GM18858 (cell line): ENCODE results near the gene WDR59.

Source experiments
- ATAC-seq: cut with Tn5 transposase; IDR thresholded peaks from one replicate; pipeline ENCODE4 v1.9.1; 2021; ENCODE audit not compliant: unreplicated experiment

WDR59 gene

DNA sequence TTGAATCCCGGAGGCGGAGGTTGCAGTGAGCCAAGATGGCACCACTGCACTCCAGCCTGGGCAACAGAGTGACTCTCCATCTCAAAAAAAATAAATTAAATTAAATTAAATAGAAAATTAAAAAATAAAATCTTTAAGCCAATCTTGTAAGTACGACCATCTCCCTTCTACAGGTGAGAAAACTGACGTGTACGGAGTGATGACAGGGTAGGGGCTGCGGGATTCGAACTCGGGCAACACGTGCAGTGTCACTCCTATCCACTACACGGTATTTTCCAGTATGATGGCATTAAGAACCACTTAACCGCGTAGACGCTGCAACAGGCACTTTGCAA lies 762 bp downstream of the WDR59 start:
- ATAC-seq: no peak

DNA sequence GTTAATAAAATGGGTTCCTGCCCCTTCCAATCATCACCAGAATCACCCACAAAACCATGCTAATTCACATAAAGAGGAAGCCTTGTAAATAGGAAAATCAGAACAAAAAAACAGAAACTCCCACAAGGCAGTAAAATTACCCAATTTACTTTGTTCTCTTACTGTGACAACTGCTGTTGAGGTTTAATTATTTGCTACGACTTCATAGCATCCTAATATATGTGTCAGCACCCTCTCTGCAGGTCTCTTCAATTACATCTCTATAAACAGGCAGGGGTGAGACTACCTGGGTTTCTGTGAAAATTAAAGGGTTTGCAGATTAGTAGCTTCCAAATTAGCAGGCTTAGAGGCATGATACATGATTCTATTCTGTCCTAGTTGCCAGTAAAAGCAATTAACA lies 2.7 kb downstream of the WDR59 start:
- no peak for ATAC-seq

DNA sequence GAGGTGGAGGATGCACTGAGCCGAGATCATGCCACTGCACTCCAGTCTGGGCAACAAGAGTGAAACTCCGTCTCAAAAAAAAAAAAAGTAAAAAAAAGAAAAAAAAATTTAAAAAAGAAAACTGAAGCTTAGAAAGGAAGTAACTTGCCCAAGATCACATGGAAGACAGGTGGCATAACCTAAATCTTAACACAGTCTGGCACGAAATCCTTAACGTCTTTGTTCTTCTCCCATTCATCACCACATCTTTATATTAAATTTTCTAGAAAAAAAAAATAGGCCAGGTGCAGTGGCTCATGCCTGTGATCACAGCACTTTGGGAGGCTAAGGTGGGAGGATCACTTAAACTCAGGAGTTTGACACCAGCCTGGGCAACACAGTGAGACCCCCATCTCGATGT lies 9.3 kb downstream of the WDR59 start:
- ATAC-seq: no peak

DNA sequence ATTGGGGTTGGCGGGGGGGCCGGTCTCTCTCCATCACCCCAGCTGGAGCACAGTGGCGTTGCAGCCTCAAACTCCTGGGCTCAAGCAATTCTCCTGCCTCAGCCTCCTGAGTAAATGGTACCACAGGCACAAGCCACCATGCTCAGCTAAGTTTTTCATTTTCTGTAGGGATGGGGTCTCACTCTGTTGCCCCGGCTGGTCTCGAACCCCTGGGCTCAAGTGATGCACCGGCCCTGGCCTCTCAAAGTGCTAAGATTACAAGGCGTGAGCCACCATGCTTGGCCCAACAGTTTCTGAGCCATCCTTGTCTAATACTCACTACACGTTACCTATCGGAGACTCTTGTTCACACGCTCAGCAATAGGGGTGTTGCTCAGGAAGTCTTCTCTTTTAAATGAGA lies 11.6 kb downstream of the WDR59 start:
- ATAC-seq: no peak

DNA sequence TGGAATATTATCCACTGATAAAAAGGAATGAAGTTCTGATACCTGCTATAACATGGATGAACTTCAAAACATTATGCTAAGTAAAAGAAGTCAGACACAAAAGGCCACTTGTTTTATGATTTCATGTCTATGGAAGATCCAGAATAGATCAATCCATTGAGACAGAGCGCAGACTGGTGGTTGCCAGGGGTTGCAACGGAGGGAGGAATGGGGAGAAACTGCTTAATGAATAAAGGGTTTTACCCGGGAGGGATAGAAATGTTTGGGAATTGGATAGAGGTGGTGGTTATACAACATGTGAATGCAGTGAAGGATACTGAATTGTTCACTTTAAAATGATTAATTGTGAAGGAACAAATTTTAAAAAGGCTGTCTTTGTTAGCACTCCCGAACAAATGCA lies 30.2 kb downstream of the WDR59 start:
- no peak for ATAC-seq

DNA sequence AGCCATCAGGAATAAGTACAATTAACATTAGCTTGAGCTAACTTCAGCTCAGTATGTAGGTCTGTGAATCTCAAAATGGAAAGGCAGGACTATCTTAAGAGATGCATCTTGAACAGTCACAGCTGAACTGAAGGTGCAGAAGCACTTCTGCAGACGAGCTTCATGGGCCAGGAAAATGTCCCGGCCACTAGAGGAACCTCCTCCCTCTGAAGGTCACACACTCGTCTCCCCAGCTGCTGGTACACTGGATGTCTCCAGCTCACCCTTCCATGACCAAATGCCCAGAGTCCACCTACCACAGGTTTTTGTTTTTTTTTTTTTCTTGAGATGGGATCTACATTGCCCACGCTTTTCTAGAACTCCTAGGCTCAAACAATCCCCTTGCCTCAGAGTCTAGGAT lies 33.2 kb downstream of the WDR59 start:
- ATAC-seq: no peak

DNA sequence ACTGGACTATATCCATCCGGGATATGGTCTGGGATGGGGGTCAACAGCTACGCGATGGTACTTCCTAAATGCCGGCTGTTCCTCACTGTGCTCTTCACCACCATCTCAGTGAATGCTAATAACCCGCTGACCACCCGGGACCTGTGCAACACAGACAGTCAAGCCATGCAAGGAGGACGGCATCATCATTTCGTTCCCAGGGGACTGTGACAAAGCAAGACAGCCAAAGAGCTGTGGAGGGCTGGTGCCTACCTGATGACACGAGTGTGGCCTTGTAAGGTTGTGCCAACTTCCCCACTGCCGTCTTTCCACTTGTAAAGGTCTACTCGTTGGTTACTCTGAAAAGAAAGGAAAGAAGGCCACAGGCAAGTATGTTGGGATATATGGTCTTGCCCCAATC lies 33.7 kb downstream of the WDR59 start:
- no peak for ATAC-seq

DNA sequence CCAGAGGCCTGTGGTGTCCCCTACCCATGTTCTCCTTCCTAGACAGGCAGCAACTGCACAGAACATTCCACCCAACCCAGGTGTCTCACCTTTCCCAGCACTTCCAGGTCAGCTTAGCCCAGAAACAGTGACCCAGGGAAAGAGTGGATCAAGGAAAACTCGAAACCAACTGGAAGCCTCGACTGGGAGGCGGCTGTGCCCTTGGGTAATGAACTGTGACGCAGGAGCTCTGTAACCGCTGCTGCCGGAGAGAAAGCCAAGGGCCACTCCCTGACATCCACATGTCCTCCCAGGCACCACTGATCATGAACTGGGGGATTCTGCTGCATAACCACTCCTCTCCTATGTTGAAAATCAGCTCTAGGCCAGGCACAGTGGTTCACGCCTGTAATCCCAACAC lies 34.4 kb downstream of the WDR59 start:
- no peak for ATAC-seq

DNA sequence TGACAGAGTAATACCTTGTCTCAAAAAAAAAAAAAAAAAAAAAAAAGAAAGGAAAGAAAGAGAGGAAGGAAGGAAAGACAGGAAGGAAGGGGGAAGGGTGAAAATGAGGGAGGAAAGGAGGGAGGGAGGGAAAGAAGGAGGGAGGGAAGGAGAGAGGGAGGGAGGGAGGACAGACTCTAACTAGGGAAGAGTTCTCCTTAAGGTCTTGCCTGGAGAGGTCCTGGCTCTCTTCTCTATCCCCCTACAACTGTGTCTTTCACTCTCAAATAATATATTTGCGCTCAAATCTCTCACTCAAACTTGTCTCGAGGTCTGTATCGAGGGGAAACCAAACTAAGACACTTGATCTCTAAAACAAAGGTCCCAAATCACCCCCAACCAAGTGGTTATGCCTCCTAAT lies 35.6 kb downstream of the WDR59 start:
- no peak for ATAC-seq

DNA sequence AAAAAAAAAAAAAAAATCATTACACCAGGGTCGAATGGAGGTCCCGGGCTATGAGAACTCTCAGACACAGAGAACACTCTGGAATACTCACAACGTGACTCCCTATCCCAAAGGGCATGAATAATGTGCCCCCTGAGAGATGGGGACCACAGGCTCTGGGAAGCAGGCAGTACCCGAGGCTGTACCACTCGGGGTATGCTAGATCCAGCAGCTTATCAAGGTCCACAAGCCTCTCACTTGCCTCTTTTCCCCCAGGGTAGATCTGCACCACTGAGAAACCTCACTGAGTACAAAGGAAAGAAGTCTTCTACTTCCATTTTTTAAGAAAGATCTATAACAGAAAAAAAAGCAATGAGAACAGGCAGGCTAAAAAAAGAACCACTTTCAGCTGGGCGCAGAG lies 40.5 kb downstream of the WDR59 start:
- ATAC-seq: no peak

DNA sequence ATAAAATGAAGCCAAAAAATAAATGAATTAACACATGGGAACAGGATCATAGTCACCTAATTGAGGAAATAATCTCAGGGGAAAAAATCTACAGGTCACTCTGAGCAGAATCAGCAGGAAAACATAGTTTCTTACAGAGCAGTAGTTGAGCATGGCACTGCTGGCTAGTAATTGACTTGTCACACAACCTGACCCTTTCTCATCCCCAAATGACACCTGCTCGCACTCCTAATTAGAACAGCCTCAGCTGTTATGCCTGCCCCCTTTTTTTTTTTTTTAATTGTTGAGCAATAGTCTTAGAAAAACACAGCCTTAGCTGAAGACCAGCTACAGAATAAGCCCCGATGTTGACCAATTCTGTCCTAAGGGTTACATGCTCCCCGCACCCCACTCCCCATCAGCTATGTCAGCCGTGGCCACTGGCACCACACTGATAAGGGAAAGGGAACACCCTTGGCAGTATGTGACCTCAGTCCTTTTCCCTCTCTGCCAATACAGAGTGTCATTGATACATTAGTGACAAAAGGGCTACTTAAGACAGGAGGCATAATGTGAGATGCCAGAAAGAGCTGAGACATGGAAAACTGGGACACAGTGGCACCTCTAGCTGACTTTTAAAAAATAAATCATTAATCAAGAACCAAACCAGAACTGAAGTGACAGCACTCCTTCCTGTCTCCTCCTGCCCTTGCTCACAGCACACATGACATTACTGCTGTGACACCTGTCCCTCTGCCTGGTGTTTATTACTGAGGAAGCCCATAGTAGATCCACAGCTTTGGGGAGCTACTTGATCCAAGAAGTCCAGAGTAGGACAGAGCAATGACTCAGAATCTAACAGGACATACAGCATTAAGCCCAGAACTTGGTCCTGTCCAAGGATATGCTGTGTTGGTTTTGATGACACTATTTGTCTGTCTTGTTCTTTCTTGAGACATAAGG lies 41.7 kb downstream of the WDR59 start:
- no peak for ATAC-seq

DNA sequence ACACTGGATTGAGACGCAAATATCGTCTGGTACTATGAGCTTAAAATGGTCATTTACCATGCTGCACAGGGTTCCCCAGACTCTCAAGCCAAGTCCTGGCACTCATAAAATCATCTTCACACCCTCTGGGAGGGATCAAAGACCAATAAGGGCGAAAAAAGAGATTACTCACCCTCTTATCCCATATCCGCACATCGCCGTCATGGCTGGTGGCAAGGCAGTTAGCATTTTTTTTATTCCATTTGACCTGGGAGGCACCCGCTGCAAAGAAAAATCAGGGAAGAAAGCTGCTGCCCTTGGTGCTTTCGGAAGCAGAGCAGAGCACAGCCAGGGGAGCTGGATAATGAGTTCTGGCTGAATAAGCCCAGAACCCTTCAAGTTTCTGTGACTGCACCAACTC lies 42.4 kb downstream of the WDR59 start:
- ATAC-seq: no peak

DNA sequence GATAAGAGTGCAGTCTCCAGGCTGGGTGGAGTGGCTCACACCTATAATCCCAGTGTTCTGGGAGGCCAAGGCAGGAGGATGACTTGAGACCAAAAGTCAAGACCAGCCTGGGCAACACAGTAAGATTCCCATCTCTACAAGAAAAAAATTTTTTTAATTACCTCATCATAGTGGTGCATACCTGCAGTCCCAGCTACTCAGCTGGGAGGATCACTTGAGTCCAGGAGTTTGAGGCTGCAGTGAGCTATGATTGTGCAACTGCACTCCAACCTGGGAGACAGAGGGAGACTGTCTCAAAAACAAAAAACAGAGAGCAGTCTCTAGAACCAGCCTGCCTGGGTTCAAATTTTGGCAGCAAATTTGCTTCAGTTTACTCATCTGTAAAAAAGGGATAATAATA lies 45.2 kb downstream of the WDR59 start:
- no peak for ATAC-seq

DNA sequence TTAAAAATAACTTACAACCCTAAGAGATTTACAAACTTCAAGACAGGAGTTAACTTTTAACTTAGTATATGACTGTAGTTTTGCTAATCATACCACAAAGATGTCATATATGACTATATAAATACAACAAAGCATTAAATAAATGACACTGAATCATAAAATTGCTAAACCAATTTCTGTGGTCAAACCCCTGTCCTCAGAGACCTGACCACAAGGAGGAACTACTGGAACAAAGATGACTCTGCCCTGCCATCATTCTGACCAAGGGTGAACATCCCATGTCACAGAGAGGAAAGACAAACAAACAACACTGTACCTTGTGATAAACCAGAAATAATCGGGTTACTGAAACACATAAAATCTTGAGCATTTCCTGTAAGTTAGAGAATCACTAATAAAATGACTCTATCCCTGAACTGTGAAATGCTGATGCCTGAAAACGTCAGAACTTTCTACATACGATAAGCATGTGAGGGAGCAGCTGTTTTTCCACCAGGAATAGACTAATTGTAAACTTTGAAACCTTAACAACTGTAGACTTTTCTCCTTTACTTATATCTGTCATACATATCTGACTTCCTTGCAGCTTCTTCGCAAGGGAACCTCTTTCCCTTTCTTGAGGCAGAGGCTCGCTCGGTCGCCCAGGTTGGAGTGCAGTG lies 47.9 kb downstream of the WDR59 start:
- ATAC-seq: peak; percentile 79

DNA sequence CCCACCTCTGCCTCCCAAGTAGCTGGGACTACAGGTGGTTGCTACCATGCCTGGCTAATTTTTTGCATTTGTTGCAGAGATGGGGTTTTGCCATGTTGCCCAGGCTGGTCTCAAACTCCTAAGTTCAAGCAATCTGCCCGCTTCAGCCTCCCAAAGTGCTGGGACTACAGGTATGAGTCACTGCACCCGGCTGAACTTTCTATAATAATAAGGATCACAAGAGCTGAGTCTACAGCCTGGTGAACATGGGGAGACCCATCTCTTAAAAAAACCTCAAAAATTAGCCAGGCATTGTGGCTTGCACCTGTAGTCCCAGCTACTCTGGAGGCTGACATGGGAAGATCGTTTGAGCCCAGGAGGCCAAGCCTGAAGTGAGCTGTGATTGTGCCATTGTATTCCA lies 53.5 kb downstream of the WDR59 start:
- ATAC-seq: no peak

DNA sequence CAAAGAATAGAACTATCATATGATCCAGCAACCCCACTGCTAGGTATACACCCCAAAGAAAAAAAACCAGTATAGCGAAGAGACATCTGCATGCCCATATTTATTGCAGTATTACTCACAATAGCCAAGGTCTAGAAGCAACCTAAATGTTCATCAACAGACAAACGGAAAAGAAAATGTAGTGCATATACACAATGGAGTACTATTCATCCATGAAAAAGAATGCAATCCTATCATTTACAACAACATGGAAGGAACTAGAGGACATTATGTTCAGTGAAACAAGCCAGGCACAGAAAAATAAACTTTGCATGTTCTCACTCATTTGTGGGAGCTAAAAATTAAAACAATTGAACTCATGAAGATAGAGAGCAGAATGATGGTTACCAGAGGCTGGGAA lies 55.3 kb downstream of the WDR59 start:
- ATAC-seq: no peak

DNA sequence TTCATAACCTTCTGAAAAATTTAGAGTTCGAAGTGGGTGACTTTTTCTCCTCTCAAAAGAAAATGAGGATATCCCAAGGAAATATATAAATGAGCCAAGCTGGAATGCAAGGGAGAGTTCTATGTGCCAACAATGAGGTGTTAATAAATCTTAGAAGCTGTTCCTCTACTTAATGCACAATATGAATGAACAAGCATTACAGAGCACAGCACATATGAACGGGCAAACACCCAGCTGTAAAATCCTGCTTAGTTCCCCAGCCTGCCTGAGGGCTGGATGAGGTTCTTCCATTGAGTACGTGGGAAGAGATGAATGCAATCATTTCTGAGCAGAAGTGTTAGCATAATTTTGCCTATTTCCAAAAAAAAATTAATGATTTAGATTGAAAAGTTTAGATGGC lies 58.1 kb downstream of the WDR59 start:
- ATAC-seq: no peak

DNA sequence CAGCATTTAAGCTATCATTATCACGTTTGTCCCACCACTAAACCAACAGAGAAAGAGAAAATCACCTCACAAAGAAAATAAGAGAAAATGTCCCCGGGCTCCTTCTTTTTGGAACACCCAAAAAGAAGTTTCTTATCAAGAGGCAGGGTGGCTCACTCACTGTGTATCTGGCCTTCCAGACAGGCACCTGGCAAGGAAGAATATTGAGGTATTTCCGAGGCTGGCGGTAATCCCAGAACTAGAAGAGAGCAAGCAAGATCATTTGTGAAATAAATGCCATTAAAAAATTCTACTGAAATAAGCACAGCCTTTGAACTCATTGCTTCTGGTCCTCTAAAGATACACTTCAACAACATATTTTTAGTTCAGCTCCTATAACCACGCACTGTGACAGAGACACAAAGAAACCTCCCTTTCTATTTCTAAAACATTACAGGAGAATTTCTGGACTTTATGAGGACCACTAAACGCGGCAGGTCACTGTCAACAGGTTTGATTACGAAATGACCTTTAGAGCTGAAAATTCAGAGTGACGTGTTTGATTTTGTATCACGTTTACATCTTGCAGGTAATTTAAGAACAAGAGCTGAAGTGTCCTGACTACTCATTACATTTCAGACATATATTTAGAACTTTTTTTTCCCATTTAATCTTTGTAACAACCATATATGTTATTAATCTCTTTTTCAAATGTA lies 61.0 kb downstream of the WDR59 start:
- ATAC-seq: no peak

DNA sequence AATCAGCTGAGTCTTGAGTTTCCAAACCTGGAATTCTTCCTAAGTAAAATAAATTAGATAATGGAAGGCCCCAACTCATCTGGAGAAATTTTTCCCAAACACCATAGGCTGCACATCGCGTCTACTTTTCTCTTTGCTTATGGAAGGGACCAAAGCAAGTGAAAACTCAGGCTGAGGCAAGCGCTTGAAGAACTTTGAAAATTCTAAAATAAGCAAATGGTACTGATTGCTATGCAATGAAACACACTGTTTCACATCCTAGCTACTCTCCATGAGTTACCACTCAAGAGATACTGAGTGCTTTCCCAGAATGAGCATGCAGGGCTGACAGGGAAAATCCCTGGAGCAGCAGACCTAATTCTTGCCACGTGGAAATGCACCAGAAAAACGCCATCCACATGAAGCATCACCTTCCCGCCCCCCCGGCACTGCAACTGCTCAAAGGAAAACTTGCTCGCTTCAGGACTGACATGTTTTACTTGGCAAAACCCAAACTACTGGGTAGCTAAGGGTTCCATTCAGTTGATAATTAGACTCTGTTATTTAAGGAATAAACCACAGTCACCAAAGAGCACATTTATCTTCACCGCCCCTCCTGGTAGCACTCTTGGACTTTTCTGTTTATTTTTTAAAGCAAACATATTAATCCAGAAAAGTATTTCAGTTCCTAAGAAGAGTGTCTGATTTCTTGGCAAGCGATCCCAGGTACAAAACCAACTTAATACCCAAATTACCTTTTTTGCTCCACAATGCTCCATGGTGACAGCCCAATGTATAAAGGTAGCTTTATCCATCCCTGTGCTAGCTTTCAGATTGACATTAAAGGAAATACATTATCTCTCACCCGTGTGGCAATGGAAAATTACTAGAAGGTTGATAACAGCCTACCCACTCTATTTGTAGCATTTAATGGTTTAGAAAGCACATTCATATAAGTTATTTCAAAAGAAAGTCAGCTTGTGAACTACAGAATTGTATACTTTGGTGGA lies 62.5 kb downstream of the WDR59 start:
- no peak for ATAC-seq

DNA sequence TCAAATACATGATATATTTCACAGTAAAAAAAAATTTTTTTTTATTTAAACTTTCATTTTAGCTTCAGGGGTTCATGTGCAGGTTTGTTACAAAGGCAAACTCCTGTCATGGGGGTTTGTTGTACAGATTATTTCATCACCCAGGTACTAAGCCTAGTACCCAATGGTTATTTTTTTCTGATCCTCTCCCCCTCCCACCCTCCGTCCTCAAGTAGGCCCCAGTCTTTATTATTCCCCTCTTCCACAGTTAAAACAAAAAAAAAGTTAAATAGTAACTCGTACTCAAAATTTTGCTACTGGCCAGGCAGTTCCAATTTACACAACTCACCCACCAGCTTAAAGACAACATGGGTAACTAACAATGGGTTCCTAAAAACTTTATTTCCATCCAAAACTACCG lies 63.9 kb downstream of the WDR59 start:
- no peak for ATAC-seq

DNA sequence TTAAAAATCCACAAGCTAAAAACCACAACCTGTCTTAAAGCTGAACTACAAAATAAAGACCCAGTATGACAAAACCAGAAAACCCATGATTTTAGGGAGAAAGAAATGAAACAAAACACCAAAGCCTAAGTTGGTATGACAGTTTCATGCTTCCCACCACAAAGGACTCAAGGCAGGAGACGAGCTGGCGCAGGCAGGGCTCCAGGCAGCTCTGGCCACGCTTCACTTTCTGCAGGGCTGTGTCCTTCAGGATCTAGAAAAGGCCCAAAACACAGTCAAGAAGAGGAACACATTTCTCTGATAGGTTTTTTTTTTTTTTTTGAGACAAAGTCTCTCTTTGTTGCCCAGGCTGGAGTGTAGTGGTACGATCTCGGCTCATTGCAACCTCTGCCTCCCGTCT lies 75.3 kb downstream of the WDR59 start:
- no peak for ATAC-seq
